ENCODE data around the gene KRT23. TPM values are rescaled to one million over a fixed set of nuclear protein-coding genes. Genes with fewer than 3 reads are reported as not detected.

Gene KRT23
- total RNA-seq, 1 donor: 0.36 TPM

GRCh38 chr17:40980596-40980995 is 43.1 kb upstream of the KRT23 start:
- Histone ChIP-seq H3K4me2 (ENCODE audit: insufficient read depth, low read length) (peak overlapping the region; percentile 28), H3K79me2 (ENCODE audit: insufficient read depth, low read length) (no peaks in the 10 kb centered on the region), H3K36me3 (ENCODE audit: insufficient read depth, low read length) (no peaks in the 10 kb centered on the region), H2AFZ (ENCODE audit: low read length) (peak overlapping the region; percentile 58), H3K27ac (ENCODE audit: low read depth, low read length) (no peak overlapping the region), H3K4me3 (ENCODE audit: insufficient read depth, low read length) (no peak overlapping the region), H3K27me3 (ENCODE audit: insufficient read depth, low read length) (no peaks in the 10 kb centered on the region), H3K9me3 (ENCODE audit: low read depth, low read length) (no peaks in the 10 kb centered on the region), H4K20me1 (ENCODE audit: insufficient read depth, low read length) (no peaks in the 10 kb centered on the region), H3K4me1 (ENCODE audit: insufficient read depth, low read length) (peaks cover 9% of the 10 kb centered on the region)
- no peak for TF ChIP-seq CTCF (IDR thresholded peaks at IDR 0.05; ENCODE audit: extremely low read depth, low read depth, low read length)
- peak; percentile 70 for DNase-seq (ENCODE audit: insufficient read length, low spot score, missing footprints)

GRCh38 chr17:40980117-40980516 is 42.7 kb upstream of the KRT23 start:
- Histone ChIP-seq H3K4me1 (ENCODE audit: insufficient read depth, low read length) (peaks cover 9% of the 10 kb centered on the region), H3K4me3 (ENCODE audit: insufficient read depth, low read length) (no peak overlapping the region), H3K27me3 (ENCODE audit: insufficient read depth, low read length) (no peaks in the 10 kb centered on the region), H4K20me1 (ENCODE audit: insufficient read depth, low read length) (no peaks in the 10 kb centered on the region), H2AFZ (ENCODE audit: low read length) (peak overlapping the region; percentile 58), H3K36me3 (ENCODE audit: insufficient read depth, low read length) (no peaks in the 10 kb centered on the region), H3K79me2 (ENCODE audit: insufficient read depth, low read length) (no peaks in the 10 kb centered on the region), H3K4me2 (ENCODE audit: insufficient read depth, low read length) (no peak overlapping the region), H3K27ac (ENCODE audit: low read depth, low read length) (no peak overlapping the region), H3K9me3 (ENCODE audit: low read depth, low read length) (no peaks in the 10 kb centered on the region)
- TF ChIP-seq CTCF (IDR thresholded peaks at IDR 0.05; ENCODE audit: extremely low read depth, low read depth, low read length): no peak
- peak; percentile 55 for DNase-seq (ENCODE audit: insufficient read length, low spot score, missing footprints)

- H3K4me3 ChIP-seq (ENCODE audit: insufficient read depth, low read length): no peak overlapping the region
- no peaks in the 10 kb centered on the region for H3K9me3 ChIP-seq (ENCODE audit: low read depth, low read length)
- no peaks in the 10 kb centered on the region for H3K79me2 ChIP-seq (ENCODE audit: insufficient read depth, low read length)
- peaks cover 9% of the 10 kb centered on the region for H3K4me1 ChIP-seq (ENCODE audit: insufficient read depth, low read length)
- no peak for TF ChIP-seq CTCF (IDR thresholded peaks at IDR 0.05; ENCODE audit: extremely low read depth, low read depth, low read length)
- no peaks in the 10 kb centered on the region for H3K36me3 ChIP-seq (ENCODE audit: insufficient read depth, low read length)
- no peak overlapping the region for H3K4me2 ChIP-seq (ENCODE audit: insufficient read depth, low read length)
- DNase-seq (ENCODE audit: insufficient read length, low spot score, missing footprints): no peak
- H3K27me3 ChIP-seq (ENCODE audit: insufficient read depth, low read length): no peaks in the 10 kb centered on the region
- peak overlapping the region; percentile 6 for H2AFZ ChIP-seq (ENCODE audit: low read length)
- no peak overlapping the region for H3K27ac ChIP-seq (ENCODE audit: low read depth, low read length)
- no peaks in the 10 kb centered on the region for H4K20me1 ChIP-seq (ENCODE audit: insufficient read depth, low read length)
Observed at GRCh38 chr17:40978575-40979151, 41.2 kb upstream of the KRT23 start.

GRCh38 chr17:40975516-40975915 is 38.1 kb upstream of the KRT23 start:
- no peak for TF ChIP-seq CTCF (IDR thresholded peaks at IDR 0.05; ENCODE audit: extremely low read depth, low read depth, low read length)
- Histone ChIP-seq H2AFZ (ENCODE audit: low read length) (no peak overlapping the region), H3K4me3 (ENCODE audit: insufficient read depth, low read length) (no peak overlapping the region), H4K20me1 (ENCODE audit: insufficient read depth, low read length) (no peaks in the 10 kb centered on the region), H3K36me3 (ENCODE audit: insufficient read depth, low read length) (no peaks in the 10 kb centered on the region), H3K79me2 (ENCODE audit: insufficient read depth, low read length) (no peaks in the 10 kb centered on the region), H3K27ac (ENCODE audit: low read depth, low read length) (no peak overlapping the region), H3K4me1 (ENCODE audit: insufficient read depth, low read length) (peaks cover 3% of the 10 kb centered on the region), H3K4me2 (ENCODE audit: insufficient read depth, low read length) (no peak overlapping the region), H3K27me3 (ENCODE audit: insufficient read depth, low read length) (no peaks in the 10 kb centered on the region), H3K9me3 (ENCODE audit: low read depth, low read length) (no peaks in the 10 kb centered on the region)
- no peak for DNase-seq (ENCODE audit: insufficient read length, low spot score, missing footprints)

Measured in osteoblast (primary cell).